Measurements from ENCODE around the gene TOMM20. TPM values are rescaled to one million over a fixed set of nuclear protein-coding genes. Genes with fewer than 3 reads are reported as not detected.

Gene TOMM20
- total RNA-seq, 1 donor from 2014 or later, result 150 TPM

GRCh38 chr1:235070819-235071218 is 57.8 kb downstream of the TOMM20 start:
- no peak for DNase-seq (ENCODE audit: low read depth, low spot score)
- no peaks in the 10 kb centered on the region for H3K27me3 Mint-ChIP-seq (ENCODE audit: low read depth)
- no peaks in the 10 kb centered on the region for H3K9me3 Mint-ChIP-seq
- no peak overlapping the region for H3K27ac Mint-ChIP-seq (ENCODE audit: unreplicated experiment)
- no peaks in the 10 kb centered on the region for H3K36me3 Mint-ChIP-seq (ENCODE audit: low read depth)
- TF ChIP-seq CTCF (conservative IDR thresholded peaks at IDR 0.05), result no peak
- H3K4me3 Mint-ChIP-seq, result no peak overlapping the region
- peaks cover 41% of the 10 kb centered on the region for H3K4me1 Mint-ChIP-seq

- no peaks in the 10 kb centered on the region for H3K36me3 Mint-ChIP-seq (ENCODE audit: low read depth)
- no peak for DNase-seq (ENCODE audit: low read depth, low spot score)
- no peak overlapping the region for H3K27ac Mint-ChIP-seq (ENCODE audit: unreplicated experiment)
Observed at GRCh38 chr1:235069577-235070563, 58.8 kb downstream of the TOMM20 start.

GRCh38 chr1:235069176-235069575 is 59.5 kb downstream of the TOMM20 start:
- no peak for TF ChIP-seq CTCF (conservative IDR thresholded peaks at IDR 0.05)
- no peaks in the 10 kb centered on the region for H3K9me3 Mint-ChIP-seq
- DNase-seq (ENCODE audit: low read depth, low spot score), result no peak
- H3K27ac Mint-ChIP-seq (ENCODE audit: unreplicated experiment), result no peak overlapping the region
- no peak overlapping the region for H3K4me3 Mint-ChIP-seq
- H3K36me3 Mint-ChIP-seq (ENCODE audit: low read depth), result no peaks in the 10 kb centered on the region
- peaks cover 26% of the 10 kb centered on the region for H3K4me1 Mint-ChIP-seq
- no peaks in the 10 kb centered on the region for H3K27me3 Mint-ChIP-seq (ENCODE audit: low read depth)

More at GRCh38 chr1:235069577-235070563, 58.8 kb downstream of the TOMM20 start:
- Mint-ChIP-seq H3K9me3 (no peaks in the 10 kb centered on the region), H3K4me3 (no peak overlapping the region), H3K4me1 (peaks cover 32% of the 10 kb centered on the region), H3K27me3 (ENCODE audit: low read depth) (no peaks in the 10 kb centered on the region)
- TF ChIP-seq CTCF (conservative IDR thresholded peaks at IDR 0.05), result no peak

- Mint-ChIP-seq H3K4me1 (peaks cover 26% of the 10 kb centered on the region), H3K4me3 (no peak overlapping the region), H3K36me3 (ENCODE audit: low read depth) (no peaks in the 10 kb centered on the region), H3K27me3 (ENCODE audit: low read depth) (no peaks in the 10 kb centered on the region), H3K9me3 (no peaks in the 10 kb centered on the region), H3K27ac (ENCODE audit: unreplicated experiment) (no peak overlapping the region)
- no peak for TF ChIP-seq CTCF (conservative IDR thresholded peaks at IDR 0.05)
- no peak for DNase-seq (ENCODE audit: low read depth, low spot score)
Observed at GRCh38 chr1:235068158-235069121, 60.2 kb downstream of the TOMM20 start.

- Mint-ChIP-seq H3K36me3 (ENCODE audit: low read depth) (no peaks in the 10 kb centered on the region), H3K27me3 (ENCODE audit: low read depth) (no peaks in the 10 kb centered on the region), H3K9me3 (no peaks in the 10 kb centered on the region), H3K27ac (ENCODE audit: unreplicated experiment) (no peak overlapping the region), H3K4me1 (peaks cover 26% of the 10 kb centered on the region), H3K4me3 (no peak overlapping the region)
- no peak for TF ChIP-seq CTCF (conservative IDR thresholded peaks at IDR 0.05)
- no peak for DNase-seq (ENCODE audit: low read depth, low spot score)
Observed at GRCh38 chr1:235067396-235068157, 61.1 kb downstream of the TOMM20 start.
